ENCODE data around the gene CCR6. TPM values are rescaled to one million over a fixed set of nuclear protein-coding genes. Genes with fewer than 3 reads are reported as not detected.

CCR6 gene
- total RNA-seq, 6 experiments from 2014 or later = 0.06 to 0.58 (median 0.12) TPM; not detected in 3

GRCh38 chr6:167102318-167102717 lies 20.6 kb upstream of the CCR6 start:
- no peak overlapping the region for H3K27ac ChIP-seq
- intact Hi-C loops (cut with DNase I) = no loop called here
- no peaks in the 10 kb centered on the region for H3K9me3 ChIP-seq
- DNase-seq (no peak), ATAC-seq (no peak)
- no peak for TF ChIP-seq POLR2A (IDR thresholded peaks at IDR 0.05)
- TF ChIP-seq, protein P1, sequence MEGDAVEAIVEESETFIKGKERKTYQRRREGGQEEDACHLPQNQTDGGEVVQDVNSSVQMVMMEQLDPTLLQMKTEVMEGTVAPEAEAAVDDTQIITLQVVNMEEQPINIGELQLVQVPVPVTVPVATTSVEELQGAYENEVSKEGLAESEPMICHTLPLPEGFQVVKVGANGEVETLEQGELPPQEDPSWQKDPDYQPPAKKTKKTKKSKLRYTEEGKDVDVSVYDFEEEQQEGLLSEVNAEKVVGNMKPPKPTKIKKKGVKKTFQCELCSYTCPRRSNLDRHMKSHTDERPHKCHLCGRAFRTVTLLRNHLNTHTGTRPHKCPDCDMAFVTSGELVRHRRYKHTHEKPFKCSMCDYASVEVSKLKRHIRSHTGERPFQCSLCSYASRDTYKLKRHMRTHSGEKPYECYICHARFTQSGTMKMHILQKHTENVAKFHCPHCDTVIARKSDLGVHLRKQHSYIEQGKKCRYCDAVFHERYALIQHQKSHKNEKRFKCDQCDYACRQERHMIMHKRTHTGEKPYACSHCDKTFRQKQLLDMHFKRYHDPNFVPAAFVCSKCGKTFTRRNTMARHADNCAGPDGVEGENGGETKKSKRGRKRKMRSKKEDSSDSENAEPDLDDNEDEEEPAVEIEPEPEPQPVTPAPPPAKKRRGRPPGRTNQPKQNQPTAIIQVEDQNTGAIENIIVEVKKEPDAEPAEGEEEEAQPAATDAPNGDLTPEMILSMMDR (IDR thresholded peaks at IDR 0.05) = no peak
- H3K4me3 ChIP-seq = no peak overlapping the region
- H3K36me3 ChIP-seq = no peaks in the 10 kb centered on the region
- no peaks in the 10 kb centered on the region for H3K4me1 ChIP-seq
- no peaks in the 10 kb centered on the region for H3K27me3 ChIP-seq
- WGBS (ENCODE audit: insufficient coverage, low coverage, low lambda C conversion rate, missing lambda C conversion rate) = 71% methylated on average over 3 of the region's 4 CpGs

GRCh38 chr6:167103041-167103891 lies 19.6 kb upstream of the CCR6 start:
- intact Hi-C loops (cut with DNase I) = no loop called here
- WGBS (ENCODE audit: insufficient coverage, low coverage, low lambda C conversion rate, missing lambda C conversion rate) = 56% methylated on average over 6 of the region's 11 CpGs
- Histone ChIP-seq H3K9me3 (no peaks in the 10 kb centered on the region), H3K4me1 (no peaks in the 10 kb centered on the region), H3K27me3 (no peaks in the 10 kb centered on the region), H3K4me3 (no peak overlapping the region), H3K36me3 (no peaks in the 10 kb centered on the region), H3K27ac (no peak overlapping the region)
- DNase-seq (no peak), ATAC-seq (peak in 2 of 4 donors; percentile 44 to 58)
- TF ChIP-seq, protein P1 (IDR thresholded peaks at IDR 0.05) = no peak
- TF ChIP-seq POLR2A (IDR thresholded peaks at IDR 0.05) = no peak

DNA sequence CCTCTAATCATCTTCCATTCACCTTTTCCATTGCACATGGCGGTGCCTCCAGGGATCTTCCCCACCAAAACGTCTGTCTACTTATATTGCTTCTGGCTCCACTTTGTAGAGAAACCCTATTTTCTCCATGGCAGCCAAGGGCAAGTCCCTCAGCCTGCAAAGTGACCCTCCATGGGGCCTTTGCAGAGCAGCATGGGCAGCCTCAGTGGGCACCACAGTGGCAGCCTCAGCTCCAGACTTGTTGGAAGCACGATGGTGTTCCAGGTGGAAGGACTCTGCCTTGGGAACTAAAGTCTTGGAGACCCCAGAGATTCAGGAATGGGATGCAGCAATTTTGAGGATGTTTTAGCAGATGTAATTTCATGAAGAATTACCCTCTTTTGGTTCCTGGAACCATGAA lies 18.5 kb upstream of the CCR6 start:
- no peak for ATAC-seq
- intact Hi-C loops (cut with DNase I) = no loop called here
- 92% methylated on average over 2 of the region's 3 CpGs for WGBS (ENCODE audit: insufficient coverage, low coverage, low lambda C conversion rate, missing lambda C conversion rate)
- no peak for DNase-seq
- no peaks in the 10 kb centered on the region for H3K27me3 ChIP-seq
- H3K9me3 ChIP-seq = no peaks in the 10 kb centered on the region
- no peak overlapping the region for H3K4me3 ChIP-seq
- H3K27ac ChIP-seq = no peak overlapping the region
- H3K4me1 ChIP-seq = no peaks in the 10 kb centered on the region
- no peaks in the 10 kb centered on the region for H3K36me3 ChIP-seq
- TF ChIP-seq POLR2A (IDR thresholded peaks at IDR 0.05) = no peak
- TF ChIP-seq, protein P1 (IDR thresholded peaks at IDR 0.05) = no peak

DNA sequence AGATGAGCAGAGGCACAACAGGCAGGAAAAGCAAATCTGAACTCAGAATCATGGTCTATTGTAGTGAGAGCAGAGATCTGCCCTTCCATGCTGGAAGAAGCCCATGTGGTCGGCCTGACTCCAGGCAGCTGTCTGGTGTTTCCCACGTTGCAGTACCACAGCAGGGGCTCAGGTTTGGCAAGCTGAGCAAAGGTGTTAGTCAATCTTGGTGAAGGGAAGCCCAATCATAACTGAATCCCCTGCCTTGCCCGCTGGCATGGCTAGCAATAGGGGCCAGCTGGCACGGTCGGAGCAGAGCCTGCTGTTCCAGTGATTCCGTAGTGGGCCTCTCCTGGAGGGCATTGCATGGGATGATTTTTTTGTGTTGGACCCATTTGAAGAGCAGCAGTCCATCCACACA lies 17.8 kb upstream of the CCR6 start:
- WGBS (ENCODE audit: insufficient coverage, low coverage, low lambda C conversion rate, missing lambda C conversion rate) = no CpG with 5 or more reads among the region's 6 CpGs
- H3K4me1 ChIP-seq = no peaks in the 10 kb centered on the region
- ATAC-seq = no peak
- H3K36me3 ChIP-seq = no peaks in the 10 kb centered on the region
- no peak overlapping the region for H3K4me3 ChIP-seq
- TF ChIP-seq, protein P1 (IDR thresholded peaks at IDR 0.05) = no peak
- TF ChIP-seq POLR2A (IDR thresholded peaks at IDR 0.05) = no peak
- intact Hi-C loops (cut with DNase I) = no loop called here
- H3K9me3 ChIP-seq = no peaks in the 10 kb centered on the region
- H3K27me3 ChIP-seq = no peaks in the 10 kb centered on the region
- no peak for DNase-seq
- H3K27ac ChIP-seq = no peak overlapping the region
